GM19324 (cell line): Measurements from ENCODE around the gene TMPRSS3.

Experiments used
- ATAC-seq: cut with Tn5 transposase; IDR thresholded peaks from one replicate; pipeline ENCODE4 v1.9.1; 2021; ENCODE audit warnings: mild to moderate bottlenecking, moderate library complexity; ENCODE audit not compliant: unreplicated experiment, low FRiP score

Gene TMPRSS3

DNA sequence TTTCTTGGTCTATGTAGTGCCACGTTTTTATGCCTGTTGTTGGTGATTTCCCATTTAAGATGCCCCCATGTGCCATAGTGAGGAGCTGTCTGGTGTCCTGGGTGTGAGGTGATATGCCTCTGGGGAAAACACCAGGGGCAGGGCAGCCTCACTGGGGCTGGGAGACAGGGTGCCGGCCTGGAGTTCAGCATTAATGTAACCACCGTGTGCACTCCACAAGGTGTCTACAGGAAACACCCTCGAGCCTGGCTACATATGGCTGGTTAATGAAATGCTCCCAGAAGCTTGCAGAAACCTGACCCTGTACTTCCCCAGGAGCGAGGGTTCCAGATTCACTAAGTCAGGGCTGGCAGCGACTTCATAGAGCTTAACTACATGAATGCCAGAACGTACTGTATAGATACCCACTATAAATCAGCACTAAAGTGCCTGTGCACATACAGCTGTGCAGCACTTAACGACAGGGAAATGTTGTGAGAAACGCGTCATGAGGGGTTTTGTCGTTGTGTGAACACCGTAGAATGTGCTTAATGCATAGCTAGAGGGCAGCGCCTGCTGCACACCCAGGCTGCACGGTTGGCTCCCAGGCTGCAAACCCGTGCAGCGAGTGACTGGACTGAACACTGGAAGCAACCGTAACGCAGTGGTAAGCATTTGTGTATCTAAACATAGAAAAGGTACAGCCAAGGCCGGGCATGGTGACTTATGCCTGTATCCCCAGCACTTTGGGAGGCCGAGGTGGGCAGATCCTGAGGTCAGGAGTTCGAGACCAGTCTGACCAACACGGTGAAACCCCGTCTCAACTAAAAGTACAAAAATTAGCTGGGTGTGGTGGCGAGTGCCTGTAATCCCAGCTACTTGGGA lies 55.4 kb downstream of the TMPRSS3 start:
- ATAC-seq, result no peak

DNA sequence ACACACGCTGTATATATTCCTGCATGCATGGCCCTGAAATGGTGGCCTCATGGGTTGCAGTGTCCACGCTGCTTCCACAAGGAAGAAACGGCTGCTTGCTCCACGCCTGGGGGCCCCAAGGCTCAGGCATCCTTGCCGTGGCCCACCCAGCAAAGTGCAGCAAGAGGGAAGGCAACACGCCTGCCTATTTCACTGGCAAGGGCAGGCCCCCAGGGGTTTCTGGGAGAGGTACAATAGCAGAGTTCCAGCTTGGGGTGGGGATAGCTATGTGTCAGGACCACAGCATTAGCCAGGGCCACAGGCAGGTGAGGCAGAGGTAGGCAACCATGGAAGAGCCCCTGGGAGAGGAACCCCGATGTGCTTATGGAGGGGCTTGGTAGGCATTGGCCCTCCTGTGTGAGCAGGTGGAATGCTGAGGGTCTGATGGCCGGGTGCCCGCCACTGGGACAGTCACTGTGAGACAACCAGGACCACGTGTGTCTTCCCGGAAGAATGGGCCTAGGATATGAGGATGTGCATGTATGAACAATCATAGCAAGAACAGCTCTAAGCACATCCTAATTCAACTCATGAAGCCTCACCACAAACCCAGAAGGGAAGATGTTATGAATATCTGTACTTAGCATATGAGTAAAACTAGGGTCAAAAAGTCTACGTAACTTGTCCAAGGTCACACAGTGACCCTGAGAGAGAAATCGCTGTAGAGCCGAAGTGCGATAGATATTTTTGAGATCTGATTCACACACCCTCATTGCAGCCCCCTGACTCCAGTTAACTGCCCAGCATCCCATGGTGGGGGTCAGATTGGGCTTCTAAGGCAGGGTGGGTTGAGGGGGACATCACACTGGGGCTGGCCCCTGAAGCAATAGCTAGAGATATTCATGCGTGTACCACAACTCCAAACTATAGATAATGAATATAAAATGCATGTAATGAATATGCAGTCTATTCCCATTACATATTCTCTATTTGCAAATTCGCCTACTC lies 56.8 kb downstream of the TMPRSS3 start:
- ATAC-seq, result no peak

GRCh38 chr21:42337830-42338728 lies 57.8 kb downstream of the TMPRSS3 start:
- no peak for ATAC-seq

GRCh38 chr21:42337276-42337675 lies 58.6 kb downstream of the TMPRSS3 start:
- no peak for ATAC-seq

DNA sequence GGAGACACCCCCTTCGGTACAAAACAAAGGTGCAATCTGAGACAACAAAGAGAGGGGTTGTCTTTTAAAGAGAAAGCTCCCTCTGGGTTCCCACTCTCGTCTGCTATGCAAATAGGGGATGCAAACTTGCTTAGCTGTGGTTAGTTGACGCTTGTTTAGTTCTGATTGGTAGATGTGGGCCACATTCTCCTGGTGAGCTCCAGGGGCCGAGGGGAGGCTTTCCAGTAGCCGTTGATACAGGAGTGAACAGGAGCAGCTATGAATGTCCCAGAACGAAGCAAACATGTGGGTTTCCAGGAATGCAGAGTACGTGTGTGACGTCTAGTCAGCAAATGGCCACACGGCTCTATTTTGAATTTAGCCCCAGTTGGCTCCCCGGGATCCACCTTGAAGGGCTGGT lies 59.8 kb downstream of the TMPRSS3 start:
- ATAC-seq, result no peak

GRCh38 chr21:42332557-42333317 lies 63.1 kb downstream of the TMPRSS3 start:
- ATAC-seq, result no peak

- no peak for ATAC-seq
These were observed 64.2 kb downstream of the TMPRSS3 start for GRCh38 chr21:42331660-42332059.

DNA sequence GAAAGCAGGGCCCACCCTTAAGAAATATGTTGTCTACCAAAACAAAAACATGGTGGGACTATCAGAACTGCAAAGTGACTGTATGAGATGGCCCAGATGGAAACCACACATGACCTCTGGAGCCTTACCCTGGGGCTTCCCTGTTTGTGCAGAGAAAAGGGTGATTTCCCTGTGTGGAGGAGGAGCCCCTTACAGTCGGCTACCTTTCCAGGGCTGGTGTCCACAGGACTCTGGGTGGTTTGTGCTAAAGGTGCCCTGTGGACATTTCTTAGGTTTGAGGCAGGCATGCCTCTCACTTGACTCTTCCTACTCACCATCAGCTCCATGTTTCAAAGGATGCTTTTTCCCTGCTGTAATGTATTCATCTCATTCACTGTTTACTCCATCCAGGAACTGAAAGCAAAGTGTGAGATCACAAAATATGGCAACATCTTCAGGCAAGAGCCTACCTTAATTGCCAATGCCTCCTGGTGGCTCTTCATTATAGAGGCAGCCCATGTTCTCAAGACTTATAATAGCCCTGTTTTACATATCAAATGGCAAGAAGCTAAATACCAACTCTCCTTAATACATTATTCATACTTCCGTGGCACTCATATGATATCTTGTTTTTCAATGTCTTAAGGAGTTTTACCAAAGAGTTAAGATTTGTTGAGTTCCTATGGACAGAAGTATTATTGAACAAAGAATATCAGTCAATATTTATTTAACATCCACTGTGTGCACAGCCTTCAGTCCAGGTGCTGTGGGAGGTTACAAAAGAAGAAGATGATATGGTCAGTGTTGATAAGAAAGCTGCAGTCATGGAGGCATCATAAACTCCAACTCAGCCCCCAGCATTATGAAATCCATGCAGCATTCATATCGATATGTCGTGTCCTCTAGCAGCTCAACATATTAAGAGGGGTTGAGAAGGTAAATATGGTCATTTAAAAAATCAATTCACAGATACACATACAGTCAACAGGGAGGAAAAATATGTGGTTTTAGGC lies 65.2 kb downstream of the TMPRSS3 start:
- ATAC-seq, result no peak

- ATAC-seq, result no peak
These were observed 71.0 kb downstream of the TMPRSS3 start for GRCh38 chr21:42324896-42325295.
